Measurements from ENCODE around the gene ZNF23. TPM values are rescaled to one million over a fixed set of nuclear protein-coding genes. Genes with fewer than 3 reads are reported as not detected.

The ZNF23 gene
- total RNA-seq, 1 experiment from 2014 or later: 13.7 TPM

DNA sequence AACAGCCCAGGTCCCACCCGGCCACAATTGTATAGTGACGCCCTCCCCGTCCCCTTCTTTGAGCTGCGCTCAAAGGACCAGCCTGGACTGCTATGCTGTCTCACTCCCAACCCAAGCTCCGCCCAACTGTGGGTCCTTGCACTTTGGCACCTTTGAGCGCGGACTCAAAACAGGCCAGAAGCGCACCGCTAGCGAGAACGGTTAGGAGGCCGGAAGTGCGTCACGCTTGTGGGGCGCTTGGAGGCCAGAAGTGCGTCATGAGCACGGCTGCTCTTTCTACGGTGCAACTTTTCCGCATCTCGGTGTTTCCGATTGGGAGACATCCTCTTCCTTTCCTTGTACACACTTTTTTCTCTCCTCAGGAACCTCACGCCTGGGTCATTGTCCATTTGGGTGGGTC is 27.1 kb upstream of the ZNF23 start, which contains the start of gene ZNF19:
Gene ZNF19 (minus strand): TSS at position 203 of the 400 bp plus-strand sequence. CDS start 7,210 bp downstream, outside the sequence.
- TF ChIP-seq, protein P1, sequence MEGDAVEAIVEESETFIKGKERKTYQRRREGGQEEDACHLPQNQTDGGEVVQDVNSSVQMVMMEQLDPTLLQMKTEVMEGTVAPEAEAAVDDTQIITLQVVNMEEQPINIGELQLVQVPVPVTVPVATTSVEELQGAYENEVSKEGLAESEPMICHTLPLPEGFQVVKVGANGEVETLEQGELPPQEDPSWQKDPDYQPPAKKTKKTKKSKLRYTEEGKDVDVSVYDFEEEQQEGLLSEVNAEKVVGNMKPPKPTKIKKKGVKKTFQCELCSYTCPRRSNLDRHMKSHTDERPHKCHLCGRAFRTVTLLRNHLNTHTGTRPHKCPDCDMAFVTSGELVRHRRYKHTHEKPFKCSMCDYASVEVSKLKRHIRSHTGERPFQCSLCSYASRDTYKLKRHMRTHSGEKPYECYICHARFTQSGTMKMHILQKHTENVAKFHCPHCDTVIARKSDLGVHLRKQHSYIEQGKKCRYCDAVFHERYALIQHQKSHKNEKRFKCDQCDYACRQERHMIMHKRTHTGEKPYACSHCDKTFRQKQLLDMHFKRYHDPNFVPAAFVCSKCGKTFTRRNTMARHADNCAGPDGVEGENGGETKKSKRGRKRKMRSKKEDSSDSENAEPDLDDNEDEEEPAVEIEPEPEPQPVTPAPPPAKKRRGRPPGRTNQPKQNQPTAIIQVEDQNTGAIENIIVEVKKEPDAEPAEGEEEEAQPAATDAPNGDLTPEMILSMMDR (IDR thresholded peaks at IDR 0.05; ENCODE audit: unreplicated experiment): no peak
- Mint-ChIP-seq H3K4me1 (ENCODE audit: insufficient read depth, unreplicated experiment) (no peaks in the 10 kb centered on the region), H3K36me3 (ENCODE audit: insufficient read depth, unreplicated experiment) (no peaks in the 10 kb centered on the region), H3K27me3 (ENCODE audit: insufficient read depth, unreplicated experiment) (no peaks in the 10 kb centered on the region), H3K27ac (ENCODE audit: low read depth, unreplicated experiment) (no peak within 1 kb of the TSS), H3K4me3 (ENCODE audit: unreplicated experiment) (no peak within 1 kb of the TSS), H3K9me3 (ENCODE audit: unreplicated experiment) (no peaks in the 10 kb centered on the region)
- POLR2A ChIA-PET: interaction anchor here (0.8 kb wide), 1 partner anchor 29 kb away, joined by 3 read pairs; no protein-coding TSS in a partner anchor
- CTCF ChIA-PET: interaction anchor here (0.5 to 4.4 kb wide), 4 partner anchors 11 to 271 kb away, joined by 3 to 36 read pairs (median 6); no protein-coding TSS in a partner anchor
- BruUV-seq (replicated peaks): no TSS peak
- intact Hi-C loops (cut with micrococcal nuclease): no loop called here
- DNase-seq (ENCODE audit: unreplicated experiment): no peak

DNA sequence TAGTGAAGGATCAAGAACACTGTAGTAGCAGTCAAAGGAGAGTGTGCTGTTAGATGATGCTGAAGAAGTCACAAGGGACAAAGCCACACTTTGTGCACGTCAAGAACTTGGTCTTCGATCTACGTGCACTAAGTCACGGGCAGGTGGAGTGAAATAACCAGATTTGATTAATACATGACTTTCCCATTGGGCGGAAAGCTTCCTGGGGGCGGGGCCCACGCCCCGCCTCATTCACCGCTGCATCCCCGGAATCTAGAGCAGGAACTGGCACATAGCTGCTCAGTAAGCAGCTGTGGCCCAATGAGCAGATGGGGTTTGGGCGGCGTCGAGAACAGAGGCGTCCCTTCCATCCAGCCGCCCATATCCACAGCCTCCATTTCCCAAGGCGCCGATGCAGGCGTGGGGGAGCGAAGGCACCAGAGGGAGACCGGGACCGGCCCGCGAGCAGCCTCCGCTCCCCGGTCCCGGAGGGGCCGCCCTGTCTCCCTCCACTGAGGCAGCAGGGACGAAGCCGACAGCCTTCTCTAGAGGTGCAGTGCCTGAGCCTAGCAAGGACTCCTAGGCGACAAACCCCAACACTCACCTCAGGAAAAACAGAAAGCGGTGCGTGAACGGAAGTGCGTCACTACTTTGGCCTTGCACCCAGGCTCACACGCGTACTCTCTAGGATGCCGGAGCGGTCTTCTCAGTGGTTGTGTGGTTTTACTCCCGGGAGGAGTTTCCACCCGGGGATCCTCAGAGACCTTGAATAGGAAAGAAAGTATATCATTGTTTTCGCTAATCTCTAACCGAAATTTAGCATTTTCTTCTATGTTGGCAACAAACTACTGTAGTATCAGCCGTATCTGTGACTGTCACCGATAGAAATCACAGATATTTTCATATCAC is 22.2 kb upstream of the ZNF23 start:
- ChIA-PET CTCF (interaction anchor here (0.6 to 2.5 kb wide), 4 partner anchors 10 to 116 kb away, joined by 3 to 10 read pairs (median 3); no protein-coding TSS in a partner anchor), POLR2A (interaction anchor here (0.6 to 5.3 kb wide), 6 partner anchors 9 to 1248 kb away, joined by 3 to 94 read pairs (median 4); partner anchors contain the start of gene ZNF23)
- Mint-ChIP-seq H3K27me3 (ENCODE audit: insufficient read depth, unreplicated experiment) (no peaks in the 10 kb centered on the region), H3K36me3 (ENCODE audit: insufficient read depth, unreplicated experiment) (no peaks in the 10 kb centered on the region), H3K9me3 (ENCODE audit: unreplicated experiment) (no peaks in the 10 kb centered on the region), H3K27ac (ENCODE audit: low read depth, unreplicated experiment) (peak overlapping the region; percentile 72), H3K4me3 (ENCODE audit: unreplicated experiment) (peak overlapping the region; percentile 79), H3K4me1 (ENCODE audit: insufficient read depth, unreplicated experiment) (peaks cover 8% of the 10 kb centered on the region)
- BruUV-seq (replicated peaks): TSS peak; percentile 90
- intact Hi-C loops (cut with micrococcal nuclease): loop anchor here (1.0 kb wide), 1 partner anchor 22 kb away; the partner anchor contains the start of gene ZNF23
- peak; percentile 88 for DNase-seq (ENCODE audit: unreplicated experiment)
- TF ChIP-seq, protein P1 (IDR thresholded peaks at IDR 0.05; ENCODE audit: unreplicated experiment): no peak

DNA sequence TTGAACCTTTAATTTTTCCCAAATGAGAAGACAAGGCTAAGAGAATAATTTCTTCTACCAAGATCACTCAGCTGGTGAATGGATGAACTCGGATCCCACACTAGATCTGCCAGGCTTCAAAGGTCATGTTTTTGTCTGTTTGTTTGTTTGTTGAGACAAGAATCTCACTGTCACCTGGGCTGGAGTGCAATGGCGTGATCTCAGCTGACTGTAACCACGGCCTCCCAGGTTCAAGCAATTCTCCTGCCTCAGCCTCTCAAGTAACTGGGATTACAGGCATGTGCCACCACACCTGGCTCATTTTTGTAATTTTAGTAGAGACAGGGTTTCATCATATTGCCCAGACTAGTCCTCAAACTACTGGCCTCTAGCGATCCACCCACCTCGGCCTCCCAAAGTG is 20.5 kb upstream of the ZNF23 start:
- H3K27ac Mint-ChIP-seq (ENCODE audit: low read depth, unreplicated experiment): no peak overlapping the region
- peaks cover 5% of the 10 kb centered on the region for H3K9me3 Mint-ChIP-seq (ENCODE audit: unreplicated experiment)
- H3K4me3 Mint-ChIP-seq (ENCODE audit: unreplicated experiment): no peak overlapping the region
- H3K36me3 Mint-ChIP-seq (ENCODE audit: insufficient read depth, unreplicated experiment): peaks cover 13% of the 10 kb centered on the region
- ChIA-PET CTCF (interaction anchor here (0.8 to 2.0 kb wide), 3 partner anchors 20 to 129 kb away, joined by 3 to 4 read pairs (median 4); partner anchors contain the start of gene ZNF23), POLR2A (interaction anchor here (5.3 kb wide), 1 partner anchor 20 kb away, joined by 94 read pairs; the partner anchor contains the start of gene ZNF23)
- TF ChIP-seq, protein P1 (IDR thresholded peaks at IDR 0.05; ENCODE audit: unreplicated experiment): no peak
- no peaks in the 10 kb centered on the region for H3K27me3 Mint-ChIP-seq (ENCODE audit: insufficient read depth, unreplicated experiment)
- H3K4me1 Mint-ChIP-seq (ENCODE audit: insufficient read depth, unreplicated experiment): peaks cover 8% of the 10 kb centered on the region
- DNase-seq (ENCODE audit: unreplicated experiment): no peak
- no TSS peak for BruUV-seq (replicated peaks)
- intact Hi-C loops (cut with micrococcal nuclease): no loop called here

DNA sequence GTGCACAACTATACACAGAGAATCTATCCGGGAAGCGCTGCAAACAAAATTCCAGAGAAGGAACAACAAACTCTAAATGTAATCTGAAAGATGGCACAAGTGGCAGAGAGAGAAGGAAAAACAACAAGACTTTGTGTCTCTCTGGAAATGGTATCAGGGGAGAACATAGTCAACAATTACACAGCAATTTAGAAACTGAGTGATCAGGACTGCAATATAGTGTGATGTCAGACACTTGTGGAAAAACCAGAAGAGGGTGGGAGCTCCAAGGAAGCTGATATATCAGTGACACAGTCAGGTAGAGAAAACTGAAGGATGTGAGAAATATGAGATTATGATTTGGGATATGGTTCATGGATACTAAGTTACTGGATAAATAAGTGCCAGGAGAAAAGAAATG is 18.9 kb upstream of the ZNF23 start:
- peaks cover 7% of the 10 kb centered on the region for H3K9me3 Mint-ChIP-seq (ENCODE audit: unreplicated experiment)
- POLR2A ChIA-PET: interaction anchor here (5.3 kb wide), 1 partner anchor 19 kb away, joined by 94 read pairs; the partner anchor contains the start of gene ZNF23
- H3K36me3 Mint-ChIP-seq (ENCODE audit: insufficient read depth, unreplicated experiment): peaks cover 26% of the 10 kb centered on the region
- H3K4me3 Mint-ChIP-seq (ENCODE audit: unreplicated experiment): no peak overlapping the region
- H3K27ac Mint-ChIP-seq (ENCODE audit: low read depth, unreplicated experiment): no peak overlapping the region
- CTCF ChIA-PET: interaction anchor here (0.7 to 2.0 kb wide), 4 partner anchors 18 to 829 kb away, joined by 3 to 4 read pairs (median 4); no protein-coding TSS in a partner anchor
- intact Hi-C loops (cut with micrococcal nuclease): no loop called here
- TF ChIP-seq, protein P1 (IDR thresholded peaks at IDR 0.05; ENCODE audit: unreplicated experiment): no peak
- DNase-seq (ENCODE audit: unreplicated experiment): no peak
- H3K4me1 Mint-ChIP-seq (ENCODE audit: insufficient read depth, unreplicated experiment): peaks cover 8% of the 10 kb centered on the region
- H3K27me3 Mint-ChIP-seq (ENCODE audit: insufficient read depth, unreplicated experiment): no peaks in the 10 kb centered on the region
- BruUV-seq (replicated peaks): no TSS peak

Measured in MCF 10A (cell line).